AG09319 (cell line): ENCODE results near the gene FER1L5.

ENCODE experiments used
- DNase-seq: peaks from one replicate; pipeline ENCODE4 v3.0.0-alpha.2; 2010; ENCODE audit warnings: low read depth; ENCODE audit errors: extremely low read depth
- TF ChIP-seq, protein P1 (sequence below): IDR thresholded peaks from 2 replicates; pipeline ENCODE4 v1.5.1; 2011; ENCODE audit warnings: low read depth, mild to moderate bottlenecking, inconsistent platforms, low read length, moderate library complexity

Gene FER1L5

DNA sequence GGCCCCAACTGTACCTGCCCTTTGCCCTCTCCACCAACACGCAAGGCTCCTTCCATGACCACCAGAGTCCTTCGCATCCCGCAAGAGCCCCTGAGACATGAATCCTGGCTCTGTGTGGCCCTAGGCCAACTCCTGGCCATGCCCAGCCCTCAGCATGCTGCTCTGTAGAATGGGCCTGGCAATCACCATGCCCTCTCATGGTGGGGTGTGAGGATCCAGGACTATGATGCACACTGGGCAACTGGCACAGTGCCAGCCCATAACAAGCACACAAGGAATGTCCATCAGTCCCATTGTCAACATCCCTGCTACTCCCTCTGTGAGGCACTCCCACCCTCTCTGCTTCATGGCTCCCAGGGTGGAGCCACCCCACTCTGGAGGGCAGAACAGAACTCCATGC is 44.7 kb downstream of the FER1L5 start:
- TF ChIP-seq, protein P1, sequence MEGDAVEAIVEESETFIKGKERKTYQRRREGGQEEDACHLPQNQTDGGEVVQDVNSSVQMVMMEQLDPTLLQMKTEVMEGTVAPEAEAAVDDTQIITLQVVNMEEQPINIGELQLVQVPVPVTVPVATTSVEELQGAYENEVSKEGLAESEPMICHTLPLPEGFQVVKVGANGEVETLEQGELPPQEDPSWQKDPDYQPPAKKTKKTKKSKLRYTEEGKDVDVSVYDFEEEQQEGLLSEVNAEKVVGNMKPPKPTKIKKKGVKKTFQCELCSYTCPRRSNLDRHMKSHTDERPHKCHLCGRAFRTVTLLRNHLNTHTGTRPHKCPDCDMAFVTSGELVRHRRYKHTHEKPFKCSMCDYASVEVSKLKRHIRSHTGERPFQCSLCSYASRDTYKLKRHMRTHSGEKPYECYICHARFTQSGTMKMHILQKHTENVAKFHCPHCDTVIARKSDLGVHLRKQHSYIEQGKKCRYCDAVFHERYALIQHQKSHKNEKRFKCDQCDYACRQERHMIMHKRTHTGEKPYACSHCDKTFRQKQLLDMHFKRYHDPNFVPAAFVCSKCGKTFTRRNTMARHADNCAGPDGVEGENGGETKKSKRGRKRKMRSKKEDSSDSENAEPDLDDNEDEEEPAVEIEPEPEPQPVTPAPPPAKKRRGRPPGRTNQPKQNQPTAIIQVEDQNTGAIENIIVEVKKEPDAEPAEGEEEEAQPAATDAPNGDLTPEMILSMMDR: no peak
- no peak for DNase-seq

DNA sequence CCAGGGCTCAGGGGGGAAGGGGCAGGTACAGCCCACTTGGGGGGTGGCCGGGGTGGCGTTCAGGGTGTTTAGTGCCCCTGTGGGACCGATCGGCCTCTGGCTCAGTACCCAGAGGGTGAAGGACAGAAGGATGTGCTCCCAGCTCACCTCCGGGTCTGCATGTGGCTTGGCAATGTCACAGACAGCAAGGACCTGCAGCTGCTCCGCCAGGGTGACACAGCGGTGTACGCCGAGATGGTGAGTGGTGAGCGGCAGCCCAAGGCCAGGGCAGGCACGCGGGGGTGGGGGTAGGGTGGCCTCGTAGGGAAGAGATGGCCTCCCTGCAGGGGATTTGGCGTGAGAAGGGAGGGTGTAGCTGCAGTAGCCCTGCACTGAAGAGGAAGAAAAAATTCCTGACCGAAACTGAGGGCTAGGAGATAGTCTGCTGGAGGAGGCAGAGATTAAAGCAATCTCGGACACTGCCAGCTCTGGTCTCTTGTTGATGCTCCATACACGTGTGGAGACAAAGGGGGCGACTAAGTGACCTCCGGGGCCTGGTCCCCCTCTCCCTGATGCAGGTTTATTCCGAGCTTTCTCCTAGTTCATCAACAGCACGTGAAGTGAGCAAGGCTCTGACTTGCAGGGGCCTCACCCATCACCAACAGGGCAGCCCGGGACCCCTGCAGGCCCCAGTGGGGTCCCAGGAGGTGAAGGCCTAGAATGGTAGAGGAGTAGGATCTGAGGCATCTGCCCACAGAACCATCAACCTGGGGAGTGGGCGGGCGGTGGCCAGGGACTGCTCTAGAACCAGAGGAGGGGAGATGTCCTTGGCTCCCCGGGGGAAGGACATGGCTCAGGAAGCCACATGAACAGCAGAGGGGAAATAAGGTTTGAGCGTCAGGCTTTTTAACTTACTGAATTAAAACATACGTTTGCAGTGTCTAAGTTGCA is 45.4 kb downstream of the FER1L5 start:
- DNase-seq: no peak
- TF ChIP-seq, protein P1: no peak

DNA sequence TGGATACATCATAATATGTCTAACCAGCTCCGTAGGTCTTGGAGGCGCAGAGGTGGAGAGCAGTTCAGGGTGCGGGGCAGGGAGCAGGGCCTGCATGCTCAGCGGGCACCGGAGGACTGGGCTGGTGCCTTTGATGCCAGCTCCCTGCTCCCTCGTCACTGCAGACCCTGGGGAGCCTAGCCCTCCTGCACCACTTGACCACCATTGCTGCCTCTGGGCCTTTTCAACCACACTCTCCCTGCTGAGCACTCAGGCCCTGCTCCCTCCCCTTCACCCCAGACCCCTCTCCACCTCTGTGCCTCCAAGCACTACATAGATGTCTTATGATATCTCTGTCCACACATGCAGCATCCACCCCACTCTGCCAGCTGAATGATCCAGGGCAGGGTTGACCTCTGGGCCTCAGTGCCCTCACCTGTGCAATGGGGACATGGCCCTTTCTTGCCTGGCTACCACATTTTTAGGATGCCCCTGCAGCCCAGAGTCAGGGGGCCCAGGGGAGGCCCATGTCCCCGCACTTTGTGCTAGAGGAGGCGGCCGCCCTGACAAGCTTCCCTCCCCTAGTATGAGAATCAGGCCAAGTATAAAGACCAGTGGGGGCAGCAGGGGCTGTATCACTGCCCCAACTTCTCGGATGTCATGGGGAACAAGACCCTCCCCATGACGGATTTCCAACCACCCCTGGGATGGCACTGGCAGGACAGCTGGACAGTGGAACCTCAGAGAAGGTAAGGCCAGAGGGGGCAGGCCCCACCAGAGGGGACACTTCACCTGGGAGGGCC is 46.3 kb downstream of the FER1L5 start:
- DNase-seq: no peak
- TF ChIP-seq, protein P1: no peak

DNA sequence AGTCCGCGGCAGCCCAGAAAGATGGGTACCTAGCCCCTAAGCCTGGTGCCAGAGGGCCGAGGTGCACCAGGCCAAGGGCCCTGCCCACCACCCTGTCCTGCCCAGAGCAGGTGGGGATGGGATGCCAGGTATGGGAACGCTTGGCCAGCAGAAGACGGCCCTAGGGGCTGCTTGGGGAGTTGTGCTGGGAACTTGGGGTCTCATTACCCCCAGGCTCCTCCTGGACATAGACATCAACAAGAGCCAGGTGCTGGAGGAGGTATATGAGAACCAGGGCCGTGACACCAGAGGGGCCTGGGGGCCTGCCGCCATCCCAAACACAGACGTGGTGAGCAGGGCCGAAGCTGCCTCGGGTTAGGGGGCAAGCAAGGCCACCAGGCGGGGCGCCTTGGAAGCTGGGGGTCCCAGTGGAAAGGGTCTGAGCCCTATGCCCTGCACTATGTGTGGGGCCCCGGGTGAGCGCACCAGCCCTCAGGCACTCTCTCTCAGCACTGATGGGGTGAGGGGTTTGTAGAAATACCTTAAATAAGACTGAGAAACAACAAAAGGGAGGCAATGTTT is 46.9 kb downstream of the FER1L5 start:
- DNase-seq: no peak
- TF ChIP-seq, protein P1: no peak

DNA sequence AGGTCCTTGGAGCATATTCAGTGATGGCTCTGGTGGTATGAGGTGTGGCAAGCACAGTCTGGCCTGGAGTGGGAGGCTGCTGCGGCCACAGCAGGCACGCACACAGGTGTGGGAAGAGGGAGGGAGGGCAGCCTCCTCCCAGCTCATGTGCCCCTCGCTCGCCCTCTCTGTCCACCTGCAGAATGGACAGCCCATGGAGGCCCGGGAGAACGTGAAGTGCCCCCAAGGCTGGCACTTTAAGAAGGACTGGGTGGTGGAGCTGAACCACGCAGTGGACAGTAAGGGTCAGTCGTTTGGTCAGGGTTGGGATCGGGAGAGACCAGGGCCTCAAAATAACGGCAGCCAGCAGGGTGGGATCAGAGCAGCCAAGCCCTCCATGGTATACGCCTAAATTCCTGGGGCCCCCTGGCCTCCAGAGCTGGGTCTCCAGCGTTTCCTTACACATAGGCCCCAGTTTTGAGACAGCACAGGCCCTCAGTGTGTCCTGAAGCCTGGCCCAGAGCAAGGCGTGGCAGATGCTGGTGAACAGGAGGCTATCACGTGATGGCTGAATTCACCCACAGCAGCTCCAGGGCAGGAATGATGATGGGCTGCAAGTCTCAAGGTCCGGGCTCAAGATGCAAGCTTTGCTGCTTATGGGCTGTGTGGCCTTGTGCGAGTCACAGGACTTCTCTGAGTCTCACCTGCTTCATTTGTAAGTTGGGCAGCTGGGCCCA is 47.9 kb downstream of the FER1L5 start:
- TF ChIP-seq, protein P1: no peak
- no peak for DNase-seq

DNA sequence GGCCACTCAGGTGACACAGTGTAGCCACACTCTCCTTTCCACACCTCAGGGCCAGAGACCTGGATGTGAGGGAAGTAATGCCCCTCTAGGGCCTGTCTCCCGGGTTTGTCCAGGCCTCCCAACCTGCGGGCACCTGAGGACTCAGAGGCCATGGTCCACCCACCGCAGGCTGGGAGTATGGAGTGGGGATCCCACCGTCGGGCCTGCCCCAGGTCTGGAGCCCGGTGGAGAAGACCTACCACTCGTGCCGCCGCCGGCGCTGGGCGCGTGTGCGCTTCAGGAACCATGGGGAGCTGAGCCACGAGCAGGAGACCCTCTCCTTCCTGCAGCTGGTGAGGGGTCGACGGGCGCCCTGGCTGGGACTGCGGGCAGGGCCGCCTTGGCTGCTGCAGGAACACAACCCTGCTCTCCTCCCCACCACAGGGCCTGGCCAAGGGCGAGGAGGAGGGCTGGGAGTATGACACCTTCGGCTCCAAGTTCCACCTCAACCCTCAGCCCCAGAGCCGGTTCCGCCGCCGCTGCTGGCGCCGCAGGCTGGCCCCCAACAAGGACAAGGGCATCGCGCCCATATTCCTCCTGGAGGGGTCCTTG is 48.6 kb downstream of the FER1L5 start:
- TF ChIP-seq, protein P1: no peak
- DNase-seq: no peak
